Endothelial cell of umbilical vein (primary cell): ENCODE results near the gene ARHGAP10. TPM values are rescaled to one million over a fixed set of nuclear protein-coding genes. Genes with fewer than 3 reads are reported as not detected.

Source experiments
- BruUV-seq: library from RNA; stranded (reverse); fragments of 400-500 nt; replicated peaks from 2 replicates; lab custom pipeline; 2021; lab: Mats Ljungman, UMichigan
- CTCF ChIA-PET: fragments of 300-600, 350-600 bp; sonication (Branson Sonifier 250); formaldehyde crosslinking; loops from one replicate; lab custom pipeline; 2021; ENCODE audit warnings: antibody characterized with exemption, inconsistent platforms; lab: Charles Lee
- POLR2A ChIA-PET: fragments of 300-600, 350-600 bp; sonication (Branson Sonifier 250); formaldehyde crosslinking; loops from one replicate; lab custom pipeline; 2021; ENCODE audit warnings: antibody characterized with exemption, inconsistent platforms; lab: Charles Lee
- DNase-seq: peaks from one replicate; pipeline ENCODE4 v3.0.0-alpha.2; 2011; ENCODE audit warnings: low read depth, low spot score
- FAIRE-seq: peaks from 2 replicates; lab custom pipeline; 2011; peaks lifted over from hg19 to GRCh38; lab: Jason Lieb, UNC
- H2AFZ ChIP-seq: 2 replicates; pipeline ENCODE4 v1.6.0; 2012; ENCODE audit warnings: low read depth, low read length, control low read depth, inconsistent platforms
- H3K27ac ChIP-seq: 2 replicates; pipeline ENCODE4 v1.5.1; 2011; ENCODE audit warnings: low read depth, mild to moderate bottlenecking, control low read depth, low read length, moderate library complexity; ENCODE audit not compliant: insufficient read depth
- H3K27me3 ChIP-seq, 2 experiments: 2 replicates each; pipeline versions ENCODE4 v1.6.0 to v1.6.1; 2011; ENCODE audit warnings: low read length in 2 of 2, mixed read lengths in 1 of 2; ENCODE audit not compliant: control insufficient read depth in 2 of 2, insufficient read depth in 2 of 2
- H3K36me3 ChIP-seq, 2 experiments: 2 replicates in 1 of 2; 3 replicates in 1 of 2; pipeline ENCODE4 v1.5.1; 2011; ENCODE audit warnings: low read length in 2 of 2, mild to moderate bottlenecking in 1 of 2, moderate library complexity in 1 of 2; ENCODE audit not compliant: control insufficient read depth in 2 of 2, insufficient read depth in 2 of 2; ENCODE audit errors: extremely low read depth in 1 of 2
- H3K4me1 ChIP-seq: 3 replicates; pipeline ENCODE4 v1.5.1; 2011; ENCODE audit warnings: mild to moderate bottlenecking, low read length; ENCODE audit not compliant: control insufficient read depth, insufficient read depth; ENCODE audit errors: extremely low read depth
- H3K4me2 ChIP-seq: 2 replicates; pipeline ENCODE4 v1.6.1; 2011; ENCODE audit warnings: low read length, control low read depth, mixed read lengths; ENCODE audit not compliant: insufficient read depth
- H3K4me3 ChIP-seq, 3 experiments: fragments of 200-600 bp in 1 of 3; sonication (generic), shearing (Covaris generic) in 1 of 3; replicated peaks in 1 of 3; 2 replicates each; pipeline ENCODE4 v1.5.1; 2011 to 2016; ENCODE audit warnings: control low read depth in 3 of 3, low read length in 3 of 3, mild to moderate bottlenecking in 2 of 3, inconsistent platforms in 1 of 3, low read depth in 1 of 3, moderate library complexity in 1 of 3; ENCODE audit not compliant: insufficient read depth in 1 of 3
- H3K79me2 ChIP-seq: 2 replicates; pipeline ENCODE4 v1.6.0; 2012; ENCODE audit warnings: low read length, inconsistent platforms; ENCODE audit not compliant: control insufficient read depth, insufficient read depth
- H3K9ac ChIP-seq: replicated peaks from 2 replicates; pipeline ENCODE3; 2011; ENCODE audit warnings: low read length, control low read depth; ENCODE audit not compliant: insufficient read depth; ENCODE audit errors: extremely low read depth
- H3K9me1 ChIP-seq: replicated peaks from 3 replicates; pipeline ENCODE4 v1.6.0; 2011; ENCODE audit warnings: mild to moderate bottlenecking, low read length; ENCODE audit not compliant: control insufficient read depth, insufficient read depth; ENCODE audit errors: extremely low read depth
- H3K9me3 ChIP-seq: replicated peaks from 2 replicates; pipeline ENCODE4 v1.5.1; 2012; ENCODE audit warnings: low read length, inconsistent platforms; ENCODE audit not compliant: control insufficient read depth, insufficient read depth
- H4K20me1 ChIP-seq: replicated peaks from 2 replicates; pipeline ENCODE3; 2011; ENCODE audit warnings: mild to moderate bottlenecking, low read length; ENCODE audit not compliant: control insufficient read depth, insufficient read depth; ENCODE audit errors: extremely low read depth
- CTCF ChIP-seq, 2 donors: IDR thresholded peaks; 1 replicate in 1 of 2; 2 replicates in 1 of 2; pipeline ENCODE4 v1.5.1; 2011; ENCODE audit warnings: low read length in 2 of 2, mild to moderate bottlenecking in 2 of 2, moderate library complexity in 2 of 2, control low read depth in 1 of 2, inconsistent platforms in 1 of 2, low read depth in 1 of 2; ENCODE audit not compliant: insufficient read depth in 1 of 2; ENCODE audit errors: extremely low read depth in 1 of 2
- EZH2 ChIP-seq: IDR thresholded peaks from 2 replicates; pipeline ENCODE4 v1.6.1; 2012; ENCODE audit warnings: borderline replicate concordance, low read depth, mild to moderate bottlenecking, moderate library complexity, low read length, inconsistent platforms; ENCODE audit not compliant: severe bottlenecking
- FOS ChIP-seq: IDR thresholded peaks from 2 replicates; pipeline ENCODE4 v1.6.1; 2011; ENCODE audit warnings: mild to moderate bottlenecking, low read length, moderate library complexity, borderline replicate concordance; ENCODE audit not compliant: insufficient read depth
- GATA2 ChIP-seq: IDR thresholded peaks from 2 replicates; pipeline ENCODE4 v1.7.0; 2011; ENCODE audit warnings: low read depth, mild to moderate bottlenecking, moderate library complexity, mixed read lengths, low read length; ENCODE audit not compliant: insufficient read length, insufficient read depth
- JUN ChIP-seq: IDR thresholded peaks from 2 replicates; pipeline ENCODE4 v1.6.1; 2011; ENCODE audit warnings: borderline replicate concordance, low read depth; ENCODE audit not compliant: insufficient read length, insufficient read depth
- MAX ChIP-seq: IDR thresholded peaks from 2 replicates; pipeline ENCODE4 v1.6.1; 2011; ENCODE audit not compliant: insufficient read depth, insufficient read length
- MYC ChIP-seq: IDR thresholded peaks from one replicate; pipeline ENCODE4 v1.6.1; 2011; ENCODE audit warnings: mild to moderate bottlenecking, low read depth, low read length
- POLR2A ChIP-seq: IDR thresholded peaks from 2 replicates; pipeline ENCODE4 v1.6.1; 2012; ENCODE audit warnings: low read depth, mild to moderate bottlenecking, control low read depth, low read length
- POLR2AphosphoS5 ChIP-seq: IDR thresholded peaks from 2 replicates; pipeline ENCODE4 v1.6.1; 2012; ENCODE audit warnings: low read depth, mild to moderate bottlenecking, control low read depth, low read length, moderate library complexity; ENCODE audit not compliant: insufficient read depth
- dilution Hi-C: fragments of 300-500 bp; cut with MboI; formaldehyde crosslinking; loops from one replicate; pipeline ENCODE4 v1.15.0; 2019; ENCODE audit warnings: low sequenced_read_pairs; ENCODE audit not compliant: extremely low pct_ligation_motif_present
- intact Hi-C: fragments of 100-400 bp; cut with micrococcal nuclease; formaldehyde crosslinking; loops from one replicate; pipeline ENCODE4 v1.10.0; 2022
- polyA plus RNA-seq, 4 experiments: library from polyadenylated mRNA; depleted of rRNA in 3 of 4; stranded (reverse) in 3 of 4; unstranded in 1 of 4; fragments of >200 nt; gene quantifications; 2 replicates each; pipeline versions ENCODE4 v1.2.1 to v1.2.3, GENCODE V29; 2011 to 2012; ENCODE audit warnings: missing spikeins in 1 of 4
- total RNA-seq: library from RNA; stranded (reverse); gene quantifications from 2 replicates; pipeline ENCODE4 v1.2.3, GENCODE V29; 2021

ARHGAP10 gene
- total and polyA plus RNA-seq, 2 donors (not counting 3 experiments of a cell fraction or from before 2014, with no cell fraction given) = 20.4 to 36.7 TPM

GRCh38 chr4:147761218-147761883 lies 29.5 kb downstream of the ARHGAP10 start:
- no peaks in the 10 kb centered on the region for H3K9me3 ChIP-seq
- dilution Hi-C loops (no loop called here), intact Hi-C loops (no loop called here)
- no TSS peak for BruUV-seq
- H3K36me3 ChIP-seq = no peaks in the 10 kb centered on the region
- no peaks in the 10 kb centered on the region for H3K4me1 ChIP-seq
- H3K4me2 ChIP-seq = no peak overlapping the region
- H3K27ac ChIP-seq = no peak overlapping the region
- no peak for DNase-seq
- POLR2A ChIA-PET = no interaction called here
- TF ChIP-seq JUN (no peak), POLR2A (no peak), CTCF (IDR thresholded peaks at IDR 0.05; ENCODE audit: extremely low read depth in 1 of 2, insufficient read depth in 1 of 2, low read depth in 1 of 2, low read length in 2 of 2) (no peak), FOS (no peak), POLR2AphosphoS5 (no peak), MYC (no peak), EZH2 (no peak), GATA2 (no peak), MAX (no peak)
- no peaks in the 10 kb centered on the region for H3K27me3 ChIP-seq
- CTCF ChIA-PET = interaction anchor here (1.7 kb wide), 1 partner anchor 106 kb away, joined by 6 read pairs; no protein-coding TSS in a partner anchor
- no peaks in the 10 kb centered on the region for H4K20me1 ChIP-seq
- no peak for FAIRE-seq
- no peak overlapping the region for H3K4me3 ChIP-seq
- no peak overlapping the region for H3K9ac ChIP-seq
- no peaks in the 10 kb centered on the region for H3K9me1 ChIP-seq
- peaks cover 18% of the 10 kb centered on the region for H3K79me2 ChIP-seq
- H2AFZ ChIP-seq = no peak overlapping the region
